ENCODE measurements around the gene SDK1. TPM values are rescaled to one million over a fixed set of nuclear protein-coding genes. Genes with fewer than 3 reads are reported as not detected.

SDK1 gene
- total RNA-seq, 4 donors from 2014 or later, result 2.0 to 9.3 (median 3.8) TPM

GRCh38 chr7:4202954-4203353, 901.9 kb downstream of the SDK1 start:
- TF ChIP-seq POLR2A (IDR thresholded peaks at IDR 0.05) (no peak), CTCF (IDR thresholded peaks at IDR 0.05) (no peak)
- Histone ChIP-seq H3K27ac (no peak overlapping the region), H3K27me3 (no peaks in the 10 kb centered on the region), H3K4me3 (no peak overlapping the region), H3K9me3 (no peaks in the 10 kb centered on the region), H3K4me1 (peaks cover 0 to 15% (median 4%) of the 10 kb centered on the region in 3 donors), H3K36me3 (no peaks in the 10 kb centered on the region)
- intact Hi-C loops (cut with DNase I), result no loop called here
- no peak for DNase-seq
- WGBS, 2 donors, result 73 to 88% methylated on average over 2 to 9 of the region's 16 CpGs

- Histone ChIP-seq H3K27me3 (peaks cover 0 to under 1% (median 0%) of the 10 kb centered on the region in 4 donors), H3K9me3 (no peaks in the 10 kb centered on the region), H3K27ac (no peak overlapping the region), H3K4me3 (no peak overlapping the region), H3K4me1 (peaks cover 0 to 15% (median 4%) of the 10 kb centered on the region in 3 donors), H3K36me3 (no peaks in the 10 kb centered on the region)
- TF ChIP-seq CTCF (IDR thresholded peaks at IDR 0.05), result no peak
- TF ChIP-seq POLR2A (IDR thresholded peaks at IDR 0.05), result no peak
- intact Hi-C loops (cut with DNase I), result no loop called here
- DNase-seq, result no peak
- WGBS, 2 donors, result 84 to 86% methylated on average over 20 to 23 of the region's 29 CpGs
Observed at GRCh38 chr7:4203626-4204512, 902.8 kb downstream of the SDK1 start.

GRCh38 chr7:4204513-4205165, 903.6 kb downstream of the SDK1 start:
- intact Hi-C loops (cut with DNase I), result no loop called here
- DNase-seq, result no peak

GRCh38 chr7:4205828-4206227, 904.8 kb downstream of the SDK1 start:
- DNase-seq, result no peak
- H3K27me3 ChIP-seq, result peaks cover 0 to 6% (median 0%) of the 10 kb centered on the region in 4 donors

More at GRCh38 chr7:4204513-4205165, 903.6 kb downstream of the SDK1 start:
- H3K4me1 ChIP-seq, result peaks cover 0 to 15% (median 4%) of the 10 kb centered on the region in 3 donors
- no peaks in the 10 kb centered on the region for H3K9me3 ChIP-seq
- H3K27ac ChIP-seq, result no peak overlapping the region
- H3K4me3 ChIP-seq, result no peak overlapping the region
- peaks cover 0 to 6% (median 0%) of the 10 kb centered on the region in 4 donors for H3K27me3 ChIP-seq
- no peaks in the 10 kb centered on the region for H3K36me3 ChIP-seq
- WGBS, 2 donors, result 79 to 89% methylated on average over 17 to 26 of the region's 32 CpGs
- TF ChIP-seq POLR2A (IDR thresholded peaks at IDR 0.05), result no peak
- no peak for TF ChIP-seq CTCF (IDR thresholded peaks at IDR 0.05)

More at GRCh38 chr7:4205828-4206227, 904.8 kb downstream of the SDK1 start:
- Histone ChIP-seq H3K9me3 (no peaks in the 10 kb centered on the region), H3K4me1 (peaks cover 0 to 11% (median 4%) of the 10 kb centered on the region in 3 donors), H3K27ac (no peak overlapping the region), H3K4me3 (no peak overlapping the region), H3K36me3 (no peaks in the 10 kb centered on the region)
- TF ChIP-seq CTCF (IDR thresholded peaks at IDR 0.05) (no peak), POLR2A (IDR thresholded peaks at IDR 0.05) (no peak)
- intact Hi-C loops (cut with DNase I), result no loop called here
- 89 to 93% methylated on average over 7 to 9 of the region's 18 CpGs for WGBS, 2 donors
